ENCODE data around the gene PPP1R12B.
"Not testable (repeated sequence)": the region's sequence is repeated elsewhere in the genome, so short reads cannot be mapped to it uniquely, and the experiment has no call there.

PPP1R12B gene

GRCh38 chr1:202565890-202566602, 217.5 kb downstream of the PPP1R12B start:
- DNase-seq, result no peak

- DNase-seq, result no peak
Measured at GRCh38 chr1:202567738-202568137, 219.2 kb downstream of the PPP1R12B start.

GRCh38 chr1:202568410-202568809, 219.9 kb downstream of the PPP1R12B start:
- no peak for DNase-seq

GRCh38 chr1:202568826-202569225, 220.3 kb downstream of the PPP1R12B start:
- no peak for DNase-seq

GRCh38 chr1:202569393-202570322, 221.2 kb downstream of the PPP1R12B start:
- DNase-seq, result no peak

GRCh38 chr1:202571719-202572339, 223.3 kb downstream of the PPP1R12B start:
- no peak for DNase-seq

GRCh38 chr1:202572867-202573266, 224.4 kb downstream of the PPP1R12B start:
- DNase-seq, result no peak

- no peak for DNase-seq
Measured at GRCh38 chr1:202575918-202576653, 227.6 kb downstream of the PPP1R12B start.

- DNase-seq, result no peak
Measured at GRCh38 chr1:202576816-202577215, 228.3 kb downstream of the PPP1R12B start.

GRCh38 chr1:202577381-202577780, 228.9 kb downstream of the PPP1R12B start:
- no peak for DNase-seq

- DNase-seq, result no peak
Measured at GRCh38 chr1:202578001-202578504, 229.6 kb downstream of the PPP1R12B start.

- no peak for DNase-seq
Measured at GRCh38 chr1:202578565-202578964, 230.1 kb downstream of the PPP1R12B start.

- no peak for DNase-seq
Measured at GRCh38 chr1:202579806-202580205, 231.3 kb downstream of the PPP1R12B start.

GRCh38 chr1:202580619-202581018, 232.1 kb downstream of the PPP1R12B start:
- DNase-seq, result no peak

GRCh38 chr1:202582350-202582749, 233.9 kb downstream of the PPP1R12B start:
- DNase-seq, result not testable (repeated sequence)

GRCh38 chr1:202584707-202585589, 236.4 kb downstream of the PPP1R12B start:
- no peak for DNase-seq

- DNase-seq, result no peak
Measured at GRCh38 chr1:202585590-202585933, 237.1 kb downstream of the PPP1R12B start.

GRCh38 chr1:202586018-202586821, 237.7 kb downstream of the PPP1R12B start:
- DNase-seq, result no peak

GRCh38 chr1:202586871-202587270, 238.4 kb downstream of the PPP1R12B start:
- no peak for DNase-seq

GRCh38 chr1:202587859-202588485, 239.5 kb downstream of the PPP1R12B start:
- DNase-seq, result no peak
